Tibial nerve (tissue), 4 donors: ENCODE results near the gene NKX1-2.

Experiments used
- EP300 ChIP-seq, 2 donors: sonication (generic); formaldehyde crosslinking; IDR thresholded peaks; one replicate each; pipeline ENCODE4 v1.6.1; 2017; ENCODE audit warnings: antibody characterized with exemption in 2 of 2, mild to moderate bottlenecking in 1 of 2
- TF ChIP-seq, protein P1 (sequence below), 5 experiments: fragments of 200-600 bp in 3 of 5; fragments of 450-650 bp in 2 of 5; sonication (generic) in 3 of 5; IDR thresholded peaks; one replicate each; pipeline ENCODE4 v1.5.1; 2016 to 2019; ENCODE audit warnings: antibody characterized with exemption in 5 of 5, mild to moderate bottlenecking in 3 of 5, moderate library complexity in 2 of 5

DNA sequence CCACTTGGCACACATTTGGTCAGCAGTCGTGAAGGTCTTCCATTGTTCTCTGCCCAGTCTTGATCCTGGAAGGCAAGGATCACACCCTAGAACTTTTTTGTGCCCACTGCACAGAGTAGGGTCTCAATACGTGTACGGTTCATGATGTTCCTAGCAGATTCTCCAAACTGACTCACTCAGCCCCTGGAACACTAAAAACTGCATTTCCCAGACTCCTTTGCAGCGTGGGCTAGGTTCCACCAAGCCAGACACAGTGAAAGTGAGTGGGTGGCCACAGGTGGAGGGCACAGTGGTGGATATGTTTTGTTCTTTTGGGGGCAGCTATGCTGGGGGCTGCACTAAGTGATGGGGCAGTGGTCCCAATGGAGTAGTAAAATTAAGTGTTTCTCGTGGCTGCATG, 10.3 kb upstream of the NKX1-2 start:
- TF ChIP-seq, protein P1, sequence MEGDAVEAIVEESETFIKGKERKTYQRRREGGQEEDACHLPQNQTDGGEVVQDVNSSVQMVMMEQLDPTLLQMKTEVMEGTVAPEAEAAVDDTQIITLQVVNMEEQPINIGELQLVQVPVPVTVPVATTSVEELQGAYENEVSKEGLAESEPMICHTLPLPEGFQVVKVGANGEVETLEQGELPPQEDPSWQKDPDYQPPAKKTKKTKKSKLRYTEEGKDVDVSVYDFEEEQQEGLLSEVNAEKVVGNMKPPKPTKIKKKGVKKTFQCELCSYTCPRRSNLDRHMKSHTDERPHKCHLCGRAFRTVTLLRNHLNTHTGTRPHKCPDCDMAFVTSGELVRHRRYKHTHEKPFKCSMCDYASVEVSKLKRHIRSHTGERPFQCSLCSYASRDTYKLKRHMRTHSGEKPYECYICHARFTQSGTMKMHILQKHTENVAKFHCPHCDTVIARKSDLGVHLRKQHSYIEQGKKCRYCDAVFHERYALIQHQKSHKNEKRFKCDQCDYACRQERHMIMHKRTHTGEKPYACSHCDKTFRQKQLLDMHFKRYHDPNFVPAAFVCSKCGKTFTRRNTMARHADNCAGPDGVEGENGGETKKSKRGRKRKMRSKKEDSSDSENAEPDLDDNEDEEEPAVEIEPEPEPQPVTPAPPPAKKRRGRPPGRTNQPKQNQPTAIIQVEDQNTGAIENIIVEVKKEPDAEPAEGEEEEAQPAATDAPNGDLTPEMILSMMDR (IDR thresholded peaks at IDR 0.05): no peak
- no peak for TF ChIP-seq EP300 (IDR thresholded peaks at IDR 0.05)
